ENCODE measurements around the gene BIRC7.
A peak's percentile ranks its signal among the peaks of the same experiment; 100 is the strongest.
"Not testable (repeated sequence)": the region's sequence is repeated elsewhere in the genome, so short reads cannot be mapped to it uniquely, and the experiment has no call there.

The BIRC7 gene

DNA sequence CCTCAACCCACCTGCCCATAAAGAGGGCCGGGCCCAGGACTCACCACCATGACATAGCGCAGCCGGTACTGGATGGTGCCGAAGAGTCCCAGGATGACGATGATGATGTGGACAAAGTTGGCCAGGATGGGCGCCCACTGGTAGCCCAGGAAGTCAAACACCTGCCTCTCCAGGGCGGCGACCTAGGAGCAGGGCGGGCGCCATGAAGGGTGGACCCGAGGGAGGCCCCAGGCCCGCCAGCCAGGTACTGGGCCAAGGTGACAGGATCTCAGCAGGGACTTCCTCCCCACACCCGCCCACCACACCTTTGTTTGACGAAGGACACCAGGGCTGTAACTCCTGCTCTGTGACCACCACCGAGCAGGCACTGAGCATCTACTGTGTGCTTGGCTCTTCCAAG is 14.2 kb downstream of the BIRC7 start:
- no peak for DNase-seq

DNA sequence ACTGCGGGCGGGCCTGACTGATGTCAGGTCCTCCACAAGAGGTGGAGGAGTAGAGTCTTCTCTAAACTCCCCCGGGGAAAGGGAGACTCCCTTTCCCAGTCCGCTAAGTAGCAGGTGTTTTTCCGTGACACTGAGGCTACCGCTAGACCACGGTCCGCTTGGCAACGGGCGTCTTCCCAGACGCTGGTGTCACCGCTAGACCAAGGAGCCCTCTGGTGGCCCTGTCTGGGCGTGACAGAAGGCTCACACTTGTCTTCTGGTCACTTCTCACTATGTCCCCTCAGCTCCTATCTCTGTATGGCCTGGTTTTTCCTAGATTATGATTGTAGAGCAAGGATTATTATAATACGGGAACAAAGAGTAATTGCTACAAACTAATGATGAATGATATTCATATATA is 15.6 kb downstream of the BIRC7 start:
- not testable (repeated sequence) for DNase-seq

DNA sequence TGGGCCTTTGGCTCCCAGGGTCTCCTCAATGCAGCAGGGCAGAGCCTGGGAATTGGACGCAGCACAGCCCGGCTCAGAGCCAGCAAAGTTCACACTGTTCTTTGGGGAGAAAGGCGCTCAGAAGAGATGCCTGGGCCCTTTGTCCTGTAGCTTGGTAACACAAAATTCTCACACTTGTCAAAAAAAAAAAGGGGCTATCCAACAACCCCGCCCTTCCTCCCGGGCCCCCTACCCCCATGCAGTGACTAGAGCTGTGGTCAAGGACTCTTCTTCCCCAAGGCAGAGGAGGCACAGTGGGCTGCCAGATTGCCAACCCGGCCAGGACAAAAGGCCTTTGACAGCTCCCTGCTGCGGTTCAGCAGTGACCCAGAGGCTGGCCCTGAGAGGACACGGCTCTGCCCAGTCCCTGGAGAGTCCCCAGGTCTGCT is 16.6 kb downstream of the BIRC7 start:
- DNase-seq: no peak

DNA sequence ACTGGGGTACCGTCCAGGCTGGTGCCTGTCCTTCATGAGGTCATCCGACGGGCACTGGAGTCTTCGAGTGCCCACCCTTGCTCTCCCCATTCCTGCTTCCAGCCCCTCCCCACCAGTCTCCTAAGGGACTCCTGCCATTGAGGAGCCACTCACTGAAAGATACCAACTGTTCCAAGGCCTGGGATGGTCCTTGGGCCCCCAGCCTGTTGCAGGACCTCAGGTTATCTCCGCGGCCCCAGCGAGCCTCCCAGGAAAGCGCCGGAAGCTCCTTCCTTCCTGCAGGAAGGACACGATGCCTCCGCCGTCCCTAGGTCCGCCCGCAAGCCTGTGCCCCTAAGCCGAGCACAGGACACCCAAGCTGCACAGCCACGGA is 17.3 kb downstream of the BIRC7 start:
- DNase-seq: no peak

DNA sequence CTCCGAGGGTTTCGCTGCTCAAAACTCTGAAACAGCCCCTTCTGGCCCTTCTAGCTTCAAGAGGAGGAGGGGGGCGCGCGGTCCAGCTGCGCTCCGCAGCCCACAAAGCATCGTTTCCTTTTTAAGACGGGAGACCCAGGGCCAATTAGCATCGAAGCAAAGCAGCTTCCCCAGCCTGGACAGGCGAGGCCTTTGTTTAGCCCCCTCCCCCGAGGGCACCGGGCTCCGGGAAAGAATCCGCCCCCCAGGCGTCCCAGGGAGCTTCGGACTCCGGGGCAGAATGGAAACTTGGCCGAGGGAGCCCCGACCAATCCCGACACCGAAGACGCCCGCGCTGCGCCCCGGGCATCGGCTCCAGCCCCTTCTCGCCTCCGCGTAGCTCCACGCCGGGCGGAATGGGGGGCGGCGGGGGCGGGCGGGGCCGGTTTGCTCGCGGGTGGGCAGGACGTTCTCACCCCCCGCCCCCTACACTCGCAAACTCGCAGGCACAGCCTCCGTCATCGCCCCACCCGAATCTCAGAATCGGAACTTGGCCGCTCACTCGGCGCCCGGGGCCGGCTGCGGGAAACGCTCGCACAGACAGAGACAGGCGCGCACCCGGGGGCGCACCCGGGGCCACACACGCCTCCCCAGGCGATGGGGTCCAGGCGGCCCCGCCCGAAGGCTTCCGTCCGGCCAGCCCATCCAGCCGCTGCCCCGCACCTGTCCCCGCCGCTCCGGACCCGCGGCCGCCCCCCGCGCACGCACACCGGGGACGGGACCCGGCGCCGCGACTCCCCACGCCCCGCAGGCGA is 17.9 kb downstream of the BIRC7 start:
- peak; percentile 79 for DNase-seq

DNA sequence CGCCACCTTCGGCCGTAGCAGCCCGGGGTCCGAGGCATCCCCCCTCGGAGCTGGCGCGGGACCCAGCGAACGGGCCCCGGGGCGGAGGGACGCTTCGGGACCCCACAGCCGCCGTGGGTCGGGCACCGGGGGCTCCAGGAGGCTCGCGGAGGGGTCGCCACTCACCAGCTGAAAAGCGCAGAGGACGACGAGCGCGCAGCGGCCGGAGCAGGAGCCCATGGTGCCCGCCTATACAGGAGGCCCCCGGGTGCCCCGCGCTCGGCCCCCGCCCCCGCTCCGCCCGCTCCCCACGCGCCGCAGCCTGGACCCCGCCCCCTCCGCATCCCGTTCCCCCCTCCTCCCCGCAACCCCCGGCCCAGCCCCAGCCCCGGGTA is 18.5 kb downstream of the BIRC7 start, which contains the start of gene NKAIN4:
Gene NKAIN4 (minus strand): TSS at position 232 of the 374 bp plus-strand sequence. CDS start 13 bp downstream, at position 219.
- no peak for DNase-seq

DNA sequence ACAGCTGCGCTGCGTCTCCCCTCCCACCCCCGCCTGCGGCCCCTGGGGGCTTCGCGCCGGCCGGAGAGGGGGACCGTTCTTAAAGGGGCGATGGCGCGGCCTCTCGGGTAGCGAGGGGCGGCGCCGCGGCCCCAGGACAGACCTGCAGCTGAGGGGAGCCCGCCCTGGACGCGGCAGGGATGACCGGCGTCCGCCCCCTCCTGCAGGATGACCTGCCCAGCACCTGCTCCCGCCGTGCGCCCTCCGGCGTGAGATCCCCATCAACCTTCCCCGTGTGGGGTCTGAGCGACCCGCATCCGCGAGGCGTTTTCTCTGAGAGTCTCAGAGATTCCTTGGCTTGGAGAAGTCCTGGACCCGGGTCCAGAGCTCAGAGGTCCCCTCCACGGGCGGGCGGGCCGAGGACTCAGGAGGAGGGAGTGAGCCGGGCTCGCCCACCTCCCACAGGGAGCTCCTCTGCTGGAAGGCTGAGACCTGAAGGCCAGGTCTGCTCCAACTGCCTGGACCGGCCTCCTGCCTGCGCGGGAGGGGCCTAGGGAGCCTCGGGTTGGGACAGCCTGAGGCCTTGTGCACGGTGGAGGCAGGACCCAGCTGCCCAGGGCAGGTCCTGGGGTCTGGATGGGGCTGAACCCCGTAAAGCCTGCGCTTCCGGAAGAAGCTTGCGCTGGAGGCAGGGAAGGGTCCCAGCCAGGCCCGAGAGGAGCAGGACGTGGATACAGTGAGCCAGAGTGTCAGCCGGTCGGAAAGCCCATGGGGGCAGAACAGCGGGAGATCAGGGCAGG is 19.1 kb downstream of the BIRC7 start:
- DNase-seq: peak; percentile 67

DNA sequence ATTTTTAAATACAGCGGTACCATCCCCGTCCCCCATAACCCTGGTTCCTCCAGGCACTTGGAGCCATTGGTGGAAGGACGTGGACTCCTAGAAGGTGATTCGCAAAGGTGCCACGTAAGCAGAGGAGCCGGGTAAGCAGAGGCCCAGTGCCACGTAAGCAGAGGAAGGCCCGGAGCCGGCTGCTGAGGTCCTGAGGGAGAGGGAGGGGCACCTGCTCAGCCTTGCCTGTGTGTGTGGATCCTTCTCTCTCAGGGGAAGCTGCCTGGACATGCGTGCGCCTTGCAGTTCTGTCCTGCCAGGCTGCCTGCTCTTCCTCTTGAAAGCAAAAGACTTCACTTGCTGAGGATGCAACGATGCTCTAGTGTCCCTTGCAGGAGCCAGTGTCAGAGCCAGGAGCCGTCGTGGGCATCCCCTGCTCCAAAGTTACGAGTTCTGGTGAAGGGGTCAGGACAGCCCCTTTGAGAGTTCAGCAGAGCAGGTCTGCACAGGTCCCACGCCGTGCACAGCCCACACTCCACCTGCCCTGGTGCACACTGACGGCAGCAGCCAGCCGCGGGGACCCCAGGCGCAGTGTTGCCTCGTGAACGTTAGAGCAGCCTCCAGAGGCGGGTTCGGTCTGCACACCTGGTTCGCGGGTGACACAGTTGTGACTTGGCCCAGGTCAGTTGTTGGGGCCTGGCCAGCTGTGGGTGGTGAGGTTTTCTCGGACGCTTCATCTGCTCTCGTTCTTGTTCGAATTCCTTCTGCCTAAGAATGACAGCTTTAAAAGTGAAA is 20.4 kb downstream of the BIRC7 start:
- DNase-seq: no peak

DNA sequence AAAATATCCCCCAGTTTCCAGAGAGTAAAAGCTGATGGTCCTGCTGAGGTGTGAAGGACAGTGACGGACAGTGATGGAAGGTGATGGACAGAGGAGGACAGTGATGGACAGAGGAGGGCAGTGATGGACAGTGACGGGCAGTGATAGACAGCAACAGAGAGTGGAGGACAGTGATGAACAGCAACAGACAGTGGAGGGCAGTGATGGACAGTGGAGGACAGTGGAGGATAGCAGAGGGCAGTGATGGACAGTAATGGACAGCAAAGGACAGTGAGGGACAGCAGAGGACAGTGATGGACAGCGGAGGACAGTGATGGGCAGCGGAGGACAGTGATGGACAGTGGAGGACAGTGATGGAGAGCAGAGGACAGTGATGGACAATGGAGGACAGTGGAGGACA is 21.2 kb downstream of the BIRC7 start:
- no peak for DNase-seq

DNA sequence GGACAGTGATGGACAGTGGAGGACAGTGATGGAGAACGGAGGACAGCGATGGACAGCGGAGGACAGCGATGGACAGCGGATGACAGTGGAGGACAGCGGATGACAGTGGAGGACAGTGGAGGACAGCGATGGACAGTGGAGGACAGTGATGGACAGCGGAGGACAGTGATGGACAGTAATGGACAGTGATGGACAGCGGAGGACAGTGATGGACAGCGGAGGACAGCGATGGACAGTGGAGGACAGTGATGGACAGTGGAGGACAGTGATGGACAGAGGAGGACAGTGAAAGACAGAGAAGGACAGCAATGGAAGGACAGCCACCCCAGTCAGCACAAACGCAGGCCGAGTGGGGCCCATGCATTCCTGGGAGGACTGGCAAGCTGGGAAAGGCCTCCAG is 21.9 kb downstream of the BIRC7 start:
- DNase-seq: no peak

DNA sequence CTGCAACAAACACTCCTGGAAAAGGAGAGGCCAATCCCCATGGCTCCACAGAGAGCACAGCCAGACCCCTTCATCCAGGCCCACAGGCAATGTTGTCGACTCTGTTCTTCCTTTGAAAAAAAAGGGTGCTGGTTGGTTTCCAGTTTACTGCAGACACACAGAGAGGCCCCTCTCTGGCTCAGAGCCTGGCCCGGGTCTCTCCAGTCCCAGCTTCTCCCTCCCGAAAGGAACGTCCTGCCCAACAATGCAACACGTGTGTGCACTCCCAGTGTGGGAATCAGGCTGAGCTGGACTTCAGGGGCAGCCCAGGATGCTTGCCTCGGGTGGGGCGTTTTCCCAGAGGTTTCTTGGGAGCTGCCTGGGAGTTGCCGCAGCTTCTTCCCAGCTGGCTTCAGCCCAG is 23.1 kb downstream of the BIRC7 start:
- DNase-seq: peak; percentile 75

DNA sequence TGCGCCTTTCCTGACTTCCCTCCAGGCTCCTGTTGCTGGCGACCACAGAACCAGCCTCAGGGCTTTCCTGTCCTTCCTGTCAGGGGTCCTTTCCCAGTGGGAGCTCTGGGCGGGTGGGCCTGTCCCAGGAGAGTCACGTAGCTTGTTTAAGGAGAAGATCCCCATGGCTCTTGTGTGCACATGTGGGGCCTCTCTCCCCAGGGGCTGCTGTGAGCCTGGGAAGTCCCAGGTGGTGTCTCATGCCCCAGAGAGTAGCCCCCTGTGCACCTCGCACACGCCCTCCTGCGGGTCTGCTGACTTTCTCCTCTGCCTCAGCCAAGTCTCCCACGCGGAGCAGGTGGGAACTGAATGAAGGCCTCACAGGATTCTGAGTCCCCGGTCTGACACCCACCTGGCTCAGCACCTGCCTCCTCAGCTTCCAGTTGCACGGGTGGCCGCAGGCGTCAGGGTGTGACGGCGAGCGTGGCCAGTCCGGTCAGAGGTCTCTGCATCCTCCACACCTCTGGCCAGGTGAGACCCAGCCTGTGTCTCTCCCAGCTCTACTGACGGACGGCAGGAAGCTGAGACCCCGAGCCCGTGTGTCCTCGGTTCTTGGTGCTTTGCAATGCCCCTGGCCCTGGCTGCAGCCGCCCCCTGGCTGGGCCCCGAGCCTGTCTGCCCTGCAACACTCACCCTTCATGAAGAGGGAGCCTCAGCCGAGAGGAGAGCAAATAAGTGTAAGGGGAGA is 24.2 kb downstream of the BIRC7 start:
- DNase-seq: no peak

DNA sequence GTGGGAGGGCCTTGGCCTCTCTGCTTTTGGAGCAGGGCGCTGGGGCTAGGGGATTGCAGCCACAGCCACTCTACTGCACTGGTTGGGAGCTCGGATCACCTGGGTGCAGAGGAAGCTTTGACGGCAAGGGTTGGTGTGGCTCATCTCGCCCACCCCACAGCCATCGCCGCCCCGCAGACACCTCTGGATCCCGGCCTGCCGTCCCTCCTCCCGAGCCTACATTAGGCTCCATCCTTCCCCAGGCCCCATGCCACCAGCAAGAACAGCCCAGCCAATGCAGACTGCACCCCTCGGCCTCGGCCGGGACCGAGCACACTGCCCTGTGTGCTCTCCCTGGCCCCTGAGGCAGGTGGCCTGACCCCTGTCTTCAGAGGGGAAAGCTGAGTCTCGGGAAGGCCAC is 24.8 kb downstream of the BIRC7 start:
- DNase-seq: no peak

DNA sequence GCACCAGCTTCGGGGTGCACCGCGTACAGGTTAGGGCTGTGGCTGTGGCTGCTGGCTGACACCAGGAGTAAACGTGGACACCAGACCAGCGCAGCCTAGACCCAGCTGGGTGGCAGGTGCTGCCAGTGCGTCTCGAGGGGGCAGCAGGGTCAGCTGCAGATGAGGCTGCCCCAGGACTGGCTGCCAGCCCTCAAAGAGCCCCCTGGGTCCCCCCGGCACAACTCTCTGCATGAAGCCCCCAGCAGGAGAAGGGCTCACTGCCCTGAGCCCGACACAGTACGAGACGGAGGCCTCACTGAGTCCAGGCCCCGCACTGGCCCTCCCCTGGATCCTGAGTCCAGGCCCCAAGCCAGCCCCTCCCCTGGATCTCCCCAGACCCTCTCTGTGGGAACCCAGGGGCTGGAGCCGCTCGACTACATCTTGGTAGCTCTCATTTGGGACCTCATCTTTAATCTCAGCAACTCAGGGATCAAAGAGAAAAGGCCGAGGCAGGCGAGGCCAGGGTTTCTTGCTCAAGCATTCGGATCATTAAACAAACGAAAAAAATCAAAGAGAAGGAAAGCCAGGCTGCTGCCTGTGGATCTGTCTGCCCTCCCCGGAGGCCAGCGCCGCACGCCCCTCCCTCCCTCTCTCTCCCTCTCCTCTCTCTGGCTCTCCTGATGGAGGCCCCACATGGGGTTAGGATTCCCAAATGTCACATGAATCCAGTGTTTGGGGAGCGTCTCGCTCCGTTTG is 25.5 kb downstream of the BIRC7 start:
- DNase-seq: no peak

DNA sequence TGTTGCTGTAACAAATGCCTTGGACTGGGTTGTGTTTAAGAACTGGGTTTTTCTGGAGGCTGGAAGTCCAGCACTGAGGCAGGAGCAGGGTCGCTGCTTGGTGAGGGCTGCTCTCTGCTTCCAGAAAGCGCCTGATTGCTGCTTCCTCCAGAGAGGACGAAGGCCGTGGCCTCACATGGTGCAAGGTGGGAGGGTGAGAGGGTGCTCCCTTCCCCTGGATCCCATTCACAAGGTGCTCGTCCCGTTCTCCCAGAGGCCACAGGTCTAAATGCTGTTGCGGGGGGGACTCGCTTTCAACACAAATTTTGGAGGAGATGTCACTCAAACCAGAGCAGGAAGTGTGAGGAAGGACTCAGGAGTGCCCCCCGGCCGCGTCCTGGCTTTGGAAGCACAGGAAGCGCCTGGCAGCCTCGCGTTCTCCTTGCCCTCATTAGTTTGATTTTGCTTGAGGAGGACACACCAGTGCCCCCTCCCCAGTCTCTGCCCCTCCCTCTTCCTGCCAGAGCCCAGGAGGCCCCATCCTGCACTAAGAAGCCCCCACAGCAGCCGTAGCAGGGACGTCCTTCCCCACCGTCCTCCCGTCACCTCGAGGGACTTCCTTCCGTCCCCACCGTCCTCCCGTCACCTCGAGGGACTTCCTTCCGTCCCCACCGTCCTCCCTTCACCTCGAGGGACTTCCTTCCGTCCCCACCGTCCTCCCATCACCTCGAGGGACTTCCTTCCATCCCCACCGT is 26.3 kb downstream of the BIRC7 start:
- DNase-seq: no peak

DNA sequence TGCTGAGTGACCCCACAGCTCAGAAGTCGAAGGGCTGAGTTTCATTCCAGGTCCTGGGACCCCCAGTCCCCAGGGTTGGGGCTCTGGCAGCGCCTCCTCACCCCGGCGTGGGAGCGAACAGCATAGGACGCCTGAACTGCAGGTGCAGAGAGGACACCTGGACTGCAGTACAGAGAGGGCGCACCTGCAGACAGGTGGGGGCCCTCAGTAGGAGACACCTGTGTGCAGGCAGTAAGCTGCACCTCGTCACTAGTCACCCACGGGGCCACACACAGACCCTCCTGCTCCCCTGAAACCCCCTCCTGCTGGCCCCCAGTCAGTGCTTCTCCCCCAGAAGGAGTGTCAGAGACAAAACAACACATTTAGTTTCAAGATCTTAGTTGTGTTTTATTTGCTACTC is 27.1 kb downstream of the BIRC7 start:
- DNase-seq: no peak

DNA sequence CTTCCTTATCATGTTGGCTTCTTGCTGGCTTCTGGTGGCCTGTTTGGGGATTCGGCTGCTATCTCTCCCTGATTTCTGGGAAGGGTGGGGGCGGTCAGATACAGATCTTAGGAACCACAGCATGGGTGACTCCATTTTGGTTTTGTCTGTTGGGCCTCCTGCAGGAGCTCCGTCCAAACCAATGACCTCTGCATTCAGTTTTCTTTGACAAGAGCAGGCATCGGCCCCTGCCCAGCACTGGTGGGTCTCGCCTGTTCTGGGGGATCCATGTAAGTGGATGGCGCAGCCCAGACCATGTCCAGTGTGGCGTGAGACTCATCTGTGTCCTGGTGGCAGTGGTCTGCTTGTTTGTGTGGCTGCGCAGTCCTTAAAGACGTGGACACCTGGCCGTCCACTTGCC is 28.3 kb downstream of the BIRC7 start:
- DNase-seq: no peak

DNA sequence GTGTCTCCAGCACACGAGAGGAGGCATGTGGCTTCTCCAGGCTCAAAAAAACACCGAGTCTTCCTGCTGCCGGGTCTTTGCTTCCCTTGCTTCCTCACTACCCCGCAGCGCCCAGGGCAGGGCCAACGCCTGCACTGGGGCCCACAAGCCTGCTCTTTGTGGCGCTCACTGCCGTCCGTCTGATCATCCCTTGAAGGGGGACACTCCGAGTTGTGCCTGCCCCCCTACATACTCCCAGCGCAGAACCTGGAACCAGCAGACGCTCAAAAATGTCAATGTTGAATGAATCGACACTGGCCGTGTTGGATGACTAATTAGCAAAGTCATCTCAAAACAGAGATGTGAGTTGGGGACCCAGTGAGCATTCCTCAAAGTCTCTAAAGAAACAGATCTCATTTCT is 28.8 kb downstream of the BIRC7 start:
- no peak for DNase-seq

DNA sequence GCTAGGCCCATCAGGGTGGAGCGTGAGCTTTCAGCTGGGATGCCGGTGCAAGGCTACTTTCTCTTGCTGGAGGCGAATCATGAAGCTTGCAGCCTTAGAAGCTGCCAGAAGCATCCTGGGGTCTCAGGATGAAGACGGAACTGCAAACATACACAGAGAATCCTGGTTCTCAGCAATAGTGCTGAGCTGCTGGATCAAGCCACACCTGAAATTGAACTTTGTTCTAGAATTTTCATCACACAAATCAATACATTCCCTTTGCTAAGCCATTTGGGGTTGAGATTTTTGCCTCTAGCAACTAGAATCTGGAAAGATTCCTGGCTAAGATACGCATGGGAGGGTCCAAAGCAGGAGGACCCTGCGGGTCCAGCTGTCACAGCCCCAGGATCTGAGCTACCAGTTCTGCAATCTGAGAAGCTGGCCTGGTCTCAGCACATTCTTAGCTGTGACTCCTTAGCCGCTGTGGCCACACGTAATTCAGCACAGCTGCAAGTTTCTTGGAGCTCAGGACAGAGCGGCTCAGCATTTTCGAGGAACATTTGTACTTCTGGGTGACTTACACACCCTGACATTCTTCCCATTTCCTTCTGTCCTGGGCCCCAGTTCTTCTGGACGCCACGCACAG is 30.3 kb downstream of the BIRC7 start:
- DNase-seq: no peak

DNA sequence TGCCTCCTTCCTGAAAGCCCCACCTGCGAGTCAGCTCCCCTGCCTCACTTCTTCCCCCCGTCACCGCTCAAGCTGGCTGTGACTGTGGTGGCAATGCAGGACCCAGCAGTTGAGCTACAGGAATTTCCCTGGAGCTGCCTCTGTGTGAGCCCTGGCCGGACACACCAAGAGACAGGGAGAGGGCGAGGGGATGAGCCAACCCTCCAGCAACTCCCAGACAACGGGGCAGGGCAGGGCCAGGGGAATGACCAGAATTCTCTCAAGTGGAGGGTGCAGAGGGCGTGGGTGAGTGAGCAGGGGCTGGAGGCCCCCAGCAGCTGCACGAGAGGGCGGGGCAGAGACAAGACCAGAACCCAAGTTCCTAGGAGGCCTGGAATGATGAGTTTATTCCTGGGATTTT is 32.0 kb downstream of the BIRC7 start:
- DNase-seq: no peak

DNA sequence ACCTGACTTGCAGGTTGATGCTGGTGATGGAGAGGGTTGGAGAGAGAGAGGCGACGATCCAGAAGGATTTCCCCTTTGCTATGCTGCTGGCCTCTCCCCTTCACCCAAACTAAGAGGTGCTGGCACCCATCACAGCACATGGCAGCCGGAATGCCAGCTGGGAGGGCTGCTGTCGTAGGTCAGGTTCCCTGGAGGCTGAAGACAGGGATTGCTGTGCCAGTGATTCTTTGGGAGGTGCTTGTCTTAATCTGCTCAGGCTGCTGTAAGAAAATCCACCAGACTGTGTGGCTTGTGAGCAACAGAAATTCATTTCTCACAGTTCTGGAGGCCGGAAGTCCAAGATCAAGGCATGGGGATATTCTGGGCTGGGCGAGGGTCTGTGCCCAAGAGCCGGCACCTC is 32.6 kb downstream of the BIRC7 start:
- no peak for DNase-seq
